ENCODE data around the gene RPL5. TPM values are rescaled to one million over a fixed set of nuclear protein-coding genes. Genes with fewer than 3 reads are reported as not detected.

RPL5 gene
- total RNA-seq, 1 experiment from 2014 or later: 835 TPM

DNA sequence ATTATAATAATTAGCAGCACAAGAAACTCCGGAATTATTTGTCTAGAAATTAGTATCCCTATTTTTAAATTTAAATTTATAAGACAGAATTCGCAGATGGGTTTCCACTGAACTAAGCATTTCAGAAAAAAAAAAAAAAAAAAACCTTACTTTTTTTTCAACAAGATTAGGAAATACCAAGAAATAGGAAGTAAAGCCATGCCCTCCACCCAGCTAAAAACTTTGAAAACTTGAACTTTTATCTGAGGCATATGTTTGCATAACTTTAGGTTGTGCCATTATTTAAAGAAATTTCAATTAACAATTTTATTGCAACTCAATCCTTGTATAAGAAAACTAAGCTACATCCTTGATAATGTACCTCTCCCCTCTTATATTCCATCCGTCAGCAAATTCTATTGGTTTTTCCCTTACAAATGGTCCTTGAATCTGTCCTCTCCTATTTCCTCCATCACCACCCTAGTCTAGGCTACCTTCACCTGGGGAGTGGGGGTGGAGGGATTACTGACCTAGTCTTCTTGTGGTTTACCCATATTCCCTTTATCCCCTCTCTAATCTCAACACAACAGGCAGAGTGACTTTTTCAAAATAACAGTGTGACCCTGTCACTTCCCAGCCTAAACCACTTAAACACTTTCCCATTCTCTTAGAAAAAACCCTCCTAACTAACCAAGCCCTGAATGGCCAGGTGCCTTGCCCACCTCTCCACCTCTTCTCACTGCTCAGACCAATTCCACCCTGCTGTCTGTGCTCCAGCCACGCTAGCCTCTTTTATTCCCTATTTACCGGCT, 45.5 kb upstream of the RPL5 start:
- Mint-ChIP-seq H3K27me3 (ENCODE audit: unreplicated experiment) (no peaks in the 10 kb centered on the region), H3K36me3 (ENCODE audit: insufficient read depth, unreplicated experiment) (peaks cover 21% of the 10 kb centered on the region), H3K4me1 (ENCODE audit: low read depth, unreplicated experiment) (peaks cover 22% of the 10 kb centered on the region), H3K9me3 (ENCODE audit: low read depth, unreplicated experiment) (no peaks in the 10 kb centered on the region), H3K4me3 (ENCODE audit: low read depth, unreplicated experiment) (peak overlapping the region; percentile 72), H3K27ac (ENCODE audit: unreplicated experiment) (peak overlapping the region; percentile 3)
- BruUV-seq (replicated peaks): no TSS peak
- CTCF ChIA-PET: interaction anchor here (0.6 to 2.1 kb wide), 3 partner anchors 37 to 45 kb away, joined by 3 to 5 read pairs (median 4); partner anchors contain the start of gene RPL5
- no peak for DNase-seq
- no peak for TF ChIP-seq CTCF (IDR thresholded peaks at IDR 0.05; ENCODE audit: unreplicated experiment)
- intact Hi-C loops (cut with micrococcal nuclease; ENCODE audit: unreplicated experiment): loop anchor here (5.0 kb wide), 1 partner anchor 46 kb away; the partner anchor contains the start of gene RPL5

GRCh38 chr1:92790081-92790480, 41.8 kb upstream of the RPL5 start:
- Mint-ChIP-seq H3K27me3 (ENCODE audit: unreplicated experiment) (no peaks in the 10 kb centered on the region), H3K4me1 (ENCODE audit: low read depth, unreplicated experiment) (peaks cover 20% of the 10 kb centered on the region), H3K36me3 (ENCODE audit: insufficient read depth, unreplicated experiment) (peaks cover 5% of the 10 kb centered on the region), H3K27ac (ENCODE audit: unreplicated experiment) (no peak overlapping the region), H3K9me3 (ENCODE audit: low read depth, unreplicated experiment) (no peaks in the 10 kb centered on the region), H3K4me3 (ENCODE audit: low read depth, unreplicated experiment) (no peak overlapping the region)
- no peak for DNase-seq
- no TSS peak for BruUV-seq (replicated peaks)
- no peak for TF ChIP-seq CTCF (IDR thresholded peaks at IDR 0.05; ENCODE audit: unreplicated experiment)
- CTCF ChIA-PET: interaction anchor here (0.7 to 2.5 kb wide), 3 partner anchors 15 to 962 kb away, joined by 3 to 6 read pairs (median 4); no protein-coding TSS in a partner anchor
- intact Hi-C loops (cut with micrococcal nuclease; ENCODE audit: unreplicated experiment): no loop called here

DNA sequence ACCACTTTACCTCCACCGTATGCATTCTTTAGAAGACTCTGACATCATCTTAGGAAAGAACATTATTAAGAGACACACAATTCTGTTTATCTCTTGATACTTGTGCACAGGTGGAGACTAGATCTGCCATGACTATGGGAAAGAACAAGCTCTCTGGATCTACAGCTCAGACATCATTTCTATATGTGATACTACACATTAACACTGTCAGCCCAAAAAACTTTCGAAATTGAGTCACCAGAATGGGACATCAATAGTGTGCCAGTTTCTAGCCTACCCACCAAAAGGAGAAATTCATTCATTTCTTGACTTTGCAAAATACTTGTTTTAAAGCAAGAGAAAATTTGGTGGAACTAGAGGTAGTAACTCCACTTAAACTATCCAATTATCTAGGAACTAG, 41.0 kb upstream of the RPL5 start:
- no TSS peak for BruUV-seq (replicated peaks)
- CTCF ChIA-PET: interaction anchor here (0.7 to 2.5 kb wide), 4 partner anchors 13 to 963 kb away, joined by 3 to 6 read pairs (median 5); no protein-coding TSS in a partner anchor
- intact Hi-C loops (cut with micrococcal nuclease; ENCODE audit: unreplicated experiment): no loop called here
- H3K9me3 Mint-ChIP-seq (ENCODE audit: low read depth, unreplicated experiment): no peaks in the 10 kb centered on the region
- no peak overlapping the region for H3K27ac Mint-ChIP-seq (ENCODE audit: unreplicated experiment)
- no peaks in the 10 kb centered on the region for H3K36me3 Mint-ChIP-seq (ENCODE audit: insufficient read depth, unreplicated experiment)
- TF ChIP-seq CTCF (IDR thresholded peaks at IDR 0.05; ENCODE audit: unreplicated experiment): no peak
- no peak for DNase-seq
- peaks cover 20% of the 10 kb centered on the region for H3K4me1 Mint-ChIP-seq (ENCODE audit: low read depth, unreplicated experiment)
- no peaks in the 10 kb centered on the region for H3K27me3 Mint-ChIP-seq (ENCODE audit: unreplicated experiment)
- no peak overlapping the region for H3K4me3 Mint-ChIP-seq (ENCODE audit: low read depth, unreplicated experiment)

- TF ChIP-seq CTCF (IDR thresholded peaks at IDR 0.05; ENCODE audit: unreplicated experiment): no peak
- no peak overlapping the region for H3K27ac Mint-ChIP-seq (ENCODE audit: unreplicated experiment)
- H3K36me3 Mint-ChIP-seq (ENCODE audit: insufficient read depth, unreplicated experiment): no peaks in the 10 kb centered on the region
- no peaks in the 10 kb centered on the region for H3K9me3 Mint-ChIP-seq (ENCODE audit: low read depth, unreplicated experiment)
- H3K27me3 Mint-ChIP-seq (ENCODE audit: unreplicated experiment): no peaks in the 10 kb centered on the region
- DNase-seq: no peak
- intact Hi-C loops (cut with micrococcal nuclease; ENCODE audit: unreplicated experiment): no loop called here
- CTCF ChIA-PET: interaction anchor here (2.5 kb wide), 1 partner anchor 13 kb away, joined by 6 read pairs; no protein-coding TSS in a partner anchor
- no peak overlapping the region for H3K4me3 Mint-ChIP-seq (ENCODE audit: low read depth, unreplicated experiment)
- TSS peak; percentile 78 for BruUV-seq (replicated peaks)
- peaks cover 16% of the 10 kb centered on the region for H3K4me1 Mint-ChIP-seq (ENCODE audit: low read depth, unreplicated experiment)
Observed at GRCh38 chr1:92791487-92792066, 40.3 kb upstream of the RPL5 start.
